ENCODE results near the gene ASNSD1.

DNA sequence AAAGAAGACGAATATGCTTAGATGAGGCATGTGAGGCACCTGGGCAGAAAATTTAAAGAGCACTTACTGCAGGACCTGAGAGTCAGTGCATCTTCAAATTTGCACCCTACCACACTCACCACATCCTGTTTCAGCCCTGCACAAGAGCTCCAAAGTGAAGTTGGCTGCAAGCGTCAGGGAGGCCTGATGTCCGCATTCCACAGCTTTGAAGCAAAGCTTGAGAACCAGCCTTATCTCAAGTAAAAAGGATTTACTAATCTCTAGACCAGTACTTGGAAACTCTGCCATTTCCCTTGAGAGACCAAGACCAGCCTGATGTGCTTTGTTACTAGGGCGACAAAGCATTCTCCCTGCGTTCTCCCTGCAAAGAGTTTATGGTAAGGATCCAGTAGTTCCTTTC, 3.4 kb upstream of the ASNSD1 start:
- TF ChIP-seq EZH2 (IDR thresholded peaks at IDR 0.05; ENCODE audit: insufficient read depth, poor library complexity, severe bottlenecking), result no peak
- no peak for TF ChIP-seq EZH2phosphoT487 (IDR thresholded peaks at IDR 0.05; ENCODE audit: insufficient read depth, low read depth)
